Thyroid gland (tissue), 4 donors: ENCODE data around the gene GRIK5. TPM values are rescaled to one million over a fixed set of nuclear protein-coding genes. Genes with fewer than 3 reads are reported as not detected.

ENCODE experiments used
- DNase-seq, 2 donors: peaks; one replicate each; pipeline ENCODE4 v3.0.0-alpha.2; 2019
- H3K27ac ChIP-seq, 3 donors: fragments of 200-600 bp; sonication (generic); 1 replicate in 2 of 3; 2 replicates in 1 of 3; pipeline ENCODE4 v1.5.1; 2016 to 2019; ENCODE audit warnings: mild to moderate bottlenecking in 1 of 3, moderate library complexity in 1 of 3
- H3K27me3 ChIP-seq: fragments of 200-600 bp; sonication (generic); one replicate; pipeline ENCODE4 v1.5.1; 2019
- H3K36me3 ChIP-seq, 2 donors: fragments of 200-600 bp; sonication (generic); one replicate each; pipeline ENCODE4 v1.5.1; 2016 to 2019
- H3K4me1 ChIP-seq, 2 donors: fragments of 200-600 bp; sonication (generic); one replicate each; pipeline ENCODE4 v1.5.1; 2017 to 2019
- H3K4me3 ChIP-seq, 3 donors: fragments of 200-600 bp; sonication (generic); replicated peaks in 1 of 3; 1 replicate in 2 of 3; 2 replicates in 1 of 3; pipeline ENCODE4 v1.5.1; 2016; ENCODE audit warnings: mild to moderate bottlenecking in 1 of 3
- H3K9me3 ChIP-seq: fragments of 200-600 bp; sonication (generic); one replicate; pipeline ENCODE4 v1.5.1; 2017
- POLR2A ChIP-seq, 2 donors: fragments of 450-650 bp; IDR thresholded peaks; one replicate each; pipeline ENCODE4 v1.6.1; 2017; ENCODE audit warnings: antibody characterized with exemption in 2 of 2, mild to moderate bottlenecking in 2 of 2, moderate library complexity in 1 of 2
- WGBS, 2 donors: methylation state at CpG; one replicate each; pipeline ENCODE4 v1.1.5; 2017; 5-methylcytosine and 5-hydroxymethylcytosine counted together
- intact Hi-C: fragments of 100-400 bp; cut with DNase I; formaldehyde crosslinking; loops from one replicate; pipeline ENCODE4 v1.15.1; 2023
- total RNA-seq, 4 donors: library from RNA; depleted of rRNA; stranded (reverse); fragments of >200 nt; gene quantifications; one replicate each; pipeline ENCODE4 v1.2.3, GENCODE V29; 2016
- TF ChIP-seq, protein P1 (sequence below), 6 experiments: fragments of 200-600 bp in 3 of 6; fragments of 450-650 bp in 3 of 6; sonication (generic) in 3 of 6; IDR thresholded peaks; one replicate each; pipeline ENCODE4 v1.5.1; 2016 to 2019; ENCODE audit warnings: antibody characterized with exemption in 6 of 6, mild to moderate bottlenecking in 2 of 6, inconsistent platforms in 1 of 6, moderate library complexity in 1 of 6

GRIK5 gene
- total RNA-seq, 4 donors from 2014 or later, result 12.0 to 24.2 (median 20.1) TPM

DNA sequence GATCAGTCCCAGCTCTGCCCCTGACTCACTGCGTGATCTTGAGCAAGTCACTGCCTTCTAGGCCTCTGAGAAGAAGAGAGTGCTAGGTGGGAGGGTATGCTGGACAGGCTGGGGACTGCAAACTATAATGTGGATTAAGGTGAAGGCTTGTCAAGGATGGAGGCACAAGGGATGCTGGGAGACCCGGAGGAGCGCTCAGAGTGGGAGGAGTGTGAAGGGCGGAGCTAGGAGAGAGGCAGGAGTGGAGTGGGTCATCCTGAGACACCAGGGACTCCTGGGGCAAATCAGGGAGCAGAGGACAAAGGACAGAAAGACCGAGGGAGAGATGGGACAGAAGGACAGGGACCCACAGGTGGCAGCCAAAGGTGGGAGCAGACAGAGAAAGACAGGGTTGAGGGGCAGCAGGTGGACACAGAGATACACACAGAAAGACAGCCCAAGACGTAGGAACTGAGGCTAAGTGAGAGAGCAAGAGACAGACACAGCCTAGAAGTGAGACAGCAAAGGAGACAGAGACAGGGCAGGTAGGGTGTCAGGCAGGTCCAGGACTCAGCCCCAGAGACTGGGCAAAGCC is 2.6 kb downstream of the GRIK5 start:
- Histone ChIP-seq H3K4me3 (no peak overlapping the region), H3K27me3 (no peaks in the 10 kb centered on the region), H3K36me3 (no peaks in the 10 kb centered on the region), H3K4me1 (peaks cover 10 to 13% of the 10 kb centered on the region in 2 donors), H3K27ac (no peak overlapping the region), H3K9me3 (no peaks in the 10 kb centered on the region)
- intact Hi-C loops, result no loop called here
- 71 to 82% methylated on average over 6 of the region's 6 CpGs for WGBS, 2 donors
- DNase-seq, result no peak
- TF ChIP-seq, protein P1, sequence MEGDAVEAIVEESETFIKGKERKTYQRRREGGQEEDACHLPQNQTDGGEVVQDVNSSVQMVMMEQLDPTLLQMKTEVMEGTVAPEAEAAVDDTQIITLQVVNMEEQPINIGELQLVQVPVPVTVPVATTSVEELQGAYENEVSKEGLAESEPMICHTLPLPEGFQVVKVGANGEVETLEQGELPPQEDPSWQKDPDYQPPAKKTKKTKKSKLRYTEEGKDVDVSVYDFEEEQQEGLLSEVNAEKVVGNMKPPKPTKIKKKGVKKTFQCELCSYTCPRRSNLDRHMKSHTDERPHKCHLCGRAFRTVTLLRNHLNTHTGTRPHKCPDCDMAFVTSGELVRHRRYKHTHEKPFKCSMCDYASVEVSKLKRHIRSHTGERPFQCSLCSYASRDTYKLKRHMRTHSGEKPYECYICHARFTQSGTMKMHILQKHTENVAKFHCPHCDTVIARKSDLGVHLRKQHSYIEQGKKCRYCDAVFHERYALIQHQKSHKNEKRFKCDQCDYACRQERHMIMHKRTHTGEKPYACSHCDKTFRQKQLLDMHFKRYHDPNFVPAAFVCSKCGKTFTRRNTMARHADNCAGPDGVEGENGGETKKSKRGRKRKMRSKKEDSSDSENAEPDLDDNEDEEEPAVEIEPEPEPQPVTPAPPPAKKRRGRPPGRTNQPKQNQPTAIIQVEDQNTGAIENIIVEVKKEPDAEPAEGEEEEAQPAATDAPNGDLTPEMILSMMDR (IDR thresholded peaks at IDR 0.05), result no peak
- TF ChIP-seq POLR2A (IDR thresholded peaks at IDR 0.05), result no peak

DNA sequence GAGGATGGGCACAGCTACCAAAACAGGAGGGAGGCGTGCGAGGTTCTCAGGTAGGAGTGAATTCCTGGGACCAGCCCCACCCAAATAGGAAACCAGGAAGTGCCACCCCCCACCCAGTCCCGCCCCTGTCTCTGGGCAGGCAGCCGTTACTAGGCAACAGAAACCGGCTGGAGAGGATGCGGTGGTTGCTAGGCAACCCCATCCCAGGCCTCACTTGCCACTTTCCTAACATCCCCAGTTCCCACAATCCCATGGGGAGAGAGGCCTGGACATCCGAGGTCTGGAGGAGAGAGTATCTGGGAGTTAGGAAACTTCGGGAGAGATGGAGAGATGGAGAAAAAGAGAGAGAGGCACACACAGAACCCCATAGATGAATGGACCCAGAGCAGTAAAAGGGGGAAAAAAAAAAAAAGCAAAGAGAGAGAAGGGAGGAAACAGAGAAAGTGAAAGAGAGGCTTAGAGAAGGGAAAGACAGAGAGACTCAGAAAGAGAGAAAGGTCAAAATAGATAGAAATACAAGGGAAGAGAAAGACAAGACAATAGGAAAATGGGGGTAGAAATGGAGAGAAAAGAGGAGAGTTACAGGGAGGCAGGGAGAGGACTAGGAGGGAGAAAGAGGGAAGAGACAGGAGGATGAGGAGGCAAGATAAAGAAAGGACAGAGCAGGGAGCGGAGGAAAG is 3.8 kb downstream of the GRIK5 start:
- no peak overlapping the region for H3K27ac ChIP-seq
- DNase-seq, result peak in 1 of 2 donors; percentile 37
- TF ChIP-seq, protein P1 (IDR thresholded peaks at IDR 0.05), result no peak
- no peak for TF ChIP-seq POLR2A (IDR thresholded peaks at IDR 0.05)
- WGBS, 2 donors, result 55 to 68% methylated on average over 9 of the region's 9 CpGs
- no peaks in the 10 kb centered on the region for H3K36me3 ChIP-seq
- no peaks in the 10 kb centered on the region for H3K9me3 ChIP-seq
- H3K4me1 ChIP-seq, result peaks cover 10 to 13% of the 10 kb centered on the region in 2 donors
- no peaks in the 10 kb centered on the region for H3K27me3 ChIP-seq
- no peak overlapping the region for H3K4me3 ChIP-seq
- intact Hi-C loops, result no loop called here

DNA sequence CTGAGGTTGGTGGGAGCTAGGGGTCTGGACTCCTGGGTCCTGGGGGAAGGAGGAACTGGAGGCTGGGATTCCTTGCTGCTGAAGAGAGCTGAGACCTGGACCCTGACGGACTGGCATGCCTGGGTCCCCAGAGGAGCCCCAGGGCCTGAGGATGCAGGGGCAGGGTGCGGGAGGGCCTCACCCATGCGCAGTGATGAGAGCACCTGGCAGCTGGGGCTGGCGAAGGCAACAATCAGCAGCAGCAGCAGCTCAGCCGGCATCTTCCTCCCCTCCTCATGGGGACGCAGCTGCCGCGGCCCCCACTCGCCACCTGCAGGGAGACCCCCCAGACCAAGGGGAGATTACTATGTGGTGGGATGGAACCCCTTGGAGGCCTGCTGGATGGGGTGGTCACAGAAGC is 4.5 kb downstream of the GRIK5 start:
- 92 to 100% methylated on average over 7 to 8 of the region's 9 CpGs for WGBS, 2 donors
- intact Hi-C loops, result no loop called here
- no peaks in the 10 kb centered on the region for H3K36me3 ChIP-seq

DNA sequence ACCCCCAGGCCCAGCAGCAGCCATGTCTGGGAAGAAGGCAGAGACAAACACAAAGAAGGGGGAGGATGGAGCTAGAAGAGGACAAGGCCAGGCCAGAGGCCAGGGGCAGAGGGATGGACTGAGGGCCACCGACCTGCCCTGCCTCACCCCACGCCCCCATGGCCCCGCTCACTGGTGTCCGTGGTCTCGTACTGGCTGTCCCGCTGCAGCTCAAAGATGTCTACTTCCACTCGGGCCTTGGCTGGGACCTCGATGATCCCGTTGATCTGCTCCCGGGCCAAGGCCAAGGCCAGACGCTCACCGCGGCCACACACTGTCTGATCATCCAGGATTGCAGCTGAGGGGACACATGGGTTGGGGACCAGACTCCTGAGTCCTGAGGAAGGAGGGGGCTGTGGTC is 5.0 kb downstream of the GRIK5 start:
- no peak overlapping the region for H3K4me3 ChIP-seq
- H3K36me3 ChIP-seq, result no peaks in the 10 kb centered on the region
- no peak for DNase-seq
- no peaks in the 10 kb centered on the region for H3K9me3 ChIP-seq
- H3K27ac ChIP-seq, result no peak overlapping the region
- TF ChIP-seq POLR2A (IDR thresholded peaks at IDR 0.05), result no peak
- TF ChIP-seq, protein P1 (IDR thresholded peaks at IDR 0.05), result no peak
- H3K4me1 ChIP-seq, result peaks cover 6 to 10% of the 10 kb centered on the region in 2 donors
- intact Hi-C loops, result no loop called here
- no peaks in the 10 kb centered on the region for H3K27me3 ChIP-seq
- WGBS, 2 donors, result 92% methylated on average over 2 of the region's 13 CpGs; no CpG with 5 or more reads in 1 of the 2 donors

More for the DNA sequence above, 4.5 kb downstream of the GRIK5 start:
- Histone ChIP-seq H3K9me3 (no peaks in the 10 kb centered on the region), H3K4me3 (no peak overlapping the region), H3K27ac (no peak overlapping the region), H3K27me3 (no peaks in the 10 kb centered on the region), H3K4me1 (peaks cover 10 to 11% of the 10 kb centered on the region in 2 donors)
- TF ChIP-seq POLR2A (IDR thresholded peaks at IDR 0.05), result no peak
- TF ChIP-seq, protein P1 (IDR thresholded peaks at IDR 0.05), result no peak
- DNase-seq, result no peak

DNA sequence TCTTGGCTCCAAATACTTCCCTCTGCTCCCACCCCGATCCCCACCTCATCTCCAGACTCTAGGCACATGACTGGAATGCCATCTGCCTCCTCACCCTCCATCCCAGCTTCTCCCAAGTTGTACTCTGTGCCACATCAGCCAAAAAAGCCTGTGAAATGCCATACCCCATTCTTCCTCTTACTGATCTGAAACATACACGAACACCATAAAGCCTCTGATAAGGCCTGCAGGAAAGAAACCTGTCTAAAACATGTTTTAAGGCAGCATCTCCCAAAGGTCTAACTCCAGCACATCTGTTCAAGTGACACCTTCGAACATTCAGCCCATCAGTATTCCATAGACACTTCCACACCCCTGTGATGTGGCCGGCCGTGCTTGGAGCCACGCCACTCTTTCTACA is 5.6 kb downstream of the GRIK5 start:
- 90 to 97% methylated on average over 6 of the region's 6 CpGs for WGBS, 2 donors
- H3K4me1 ChIP-seq, result peaks cover 0 to 5% of the 10 kb centered on the region in 2 donors
- no peak for DNase-seq
- intact Hi-C loops, result no loop called here
- H3K27ac ChIP-seq, result no peak overlapping the region
- H3K4me3 ChIP-seq, result no peak overlapping the region
- H3K27me3 ChIP-seq, result no peaks in the 10 kb centered on the region
- peaks cover 0 to under 1% of the 10 kb centered on the region in 2 donors for H3K36me3 ChIP-seq
- TF ChIP-seq, protein P1 (IDR thresholded peaks at IDR 0.05), result no peak
- TF ChIP-seq POLR2A (IDR thresholded peaks at IDR 0.05), result no peak
- H3K9me3 ChIP-seq, result no peaks in the 10 kb centered on the region
